ENCODE results near the gene SULF2.
A peak's percentile ranks its signal among the peaks of the same experiment; 100 is the strongest.

DNA sequence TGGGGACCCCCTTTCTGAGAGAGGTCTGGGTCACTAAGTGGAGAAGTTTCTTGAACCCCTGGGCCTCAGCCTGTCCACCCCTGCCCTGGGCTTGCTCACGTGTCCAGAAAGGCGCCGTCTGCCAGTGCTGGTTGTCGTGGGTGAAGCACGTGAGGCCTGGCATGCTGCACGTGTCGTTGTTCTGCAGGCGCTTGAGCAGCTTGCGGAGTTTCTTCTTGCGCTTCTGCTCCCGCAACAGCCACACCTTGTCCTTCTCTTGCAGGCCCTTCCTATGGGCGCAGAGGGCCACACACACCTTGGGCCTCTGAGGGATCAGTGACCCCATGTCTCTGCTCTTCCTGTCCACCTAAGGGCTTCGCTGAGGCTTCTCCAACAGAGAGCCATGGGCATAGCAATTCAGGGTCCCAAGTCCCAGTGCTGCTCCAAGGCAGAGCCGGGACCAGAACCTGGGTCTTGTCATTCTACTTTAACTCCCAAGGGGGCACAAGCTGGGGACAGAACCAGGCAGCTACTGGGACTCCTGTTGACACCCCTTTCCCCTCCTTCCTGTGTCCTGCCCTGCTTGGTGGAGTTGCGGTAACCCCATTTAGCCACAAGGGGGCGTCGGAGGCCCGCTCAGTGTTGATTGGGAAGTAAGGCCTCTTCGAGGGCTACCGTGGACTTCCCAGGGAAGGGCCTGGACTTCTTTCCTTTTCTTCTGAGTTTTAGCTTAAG lies 121.8 kb downstream of the SULF2 start:
- TF ChIP-seq, protein P1, sequence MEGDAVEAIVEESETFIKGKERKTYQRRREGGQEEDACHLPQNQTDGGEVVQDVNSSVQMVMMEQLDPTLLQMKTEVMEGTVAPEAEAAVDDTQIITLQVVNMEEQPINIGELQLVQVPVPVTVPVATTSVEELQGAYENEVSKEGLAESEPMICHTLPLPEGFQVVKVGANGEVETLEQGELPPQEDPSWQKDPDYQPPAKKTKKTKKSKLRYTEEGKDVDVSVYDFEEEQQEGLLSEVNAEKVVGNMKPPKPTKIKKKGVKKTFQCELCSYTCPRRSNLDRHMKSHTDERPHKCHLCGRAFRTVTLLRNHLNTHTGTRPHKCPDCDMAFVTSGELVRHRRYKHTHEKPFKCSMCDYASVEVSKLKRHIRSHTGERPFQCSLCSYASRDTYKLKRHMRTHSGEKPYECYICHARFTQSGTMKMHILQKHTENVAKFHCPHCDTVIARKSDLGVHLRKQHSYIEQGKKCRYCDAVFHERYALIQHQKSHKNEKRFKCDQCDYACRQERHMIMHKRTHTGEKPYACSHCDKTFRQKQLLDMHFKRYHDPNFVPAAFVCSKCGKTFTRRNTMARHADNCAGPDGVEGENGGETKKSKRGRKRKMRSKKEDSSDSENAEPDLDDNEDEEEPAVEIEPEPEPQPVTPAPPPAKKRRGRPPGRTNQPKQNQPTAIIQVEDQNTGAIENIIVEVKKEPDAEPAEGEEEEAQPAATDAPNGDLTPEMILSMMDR (IDR thresholded peaks at IDR 0.05), result peak; percentile 87 to 95 (median 92)
- TF ChIP-seq POLR2A (IDR thresholded peaks at IDR 0.05), result no peak
